PC-9 (cell line): ENCODE results near the gene NDUFAF4. TPM values are rescaled to one million over a fixed set of nuclear protein-coding genes. Genes with fewer than 3 reads are reported as not detected.

Source experiments
- BruUV-seq: library from RNA; stranded (reverse); fragments of 400-500 nt; replicated peaks from 2 replicates; lab custom pipeline; 2021; lab: Mats Ljungman, UMichigan
- CTCF ChIA-PET: fragments of 300-600 bp; sonication (Branson Sonifier 250); formaldehyde crosslinking; loops from one replicate; lab custom pipeline; 2022; ENCODE audit warnings: antibody characterized with exemption; lab: Charles Lee
- POLR2A ChIA-PET: fragments of 300-600 bp; sonication (Branson Sonifier 250); formaldehyde crosslinking; loops from one replicate; lab custom pipeline; 2022; ENCODE audit warnings: antibody characterized with exemption; ENCODE audit not compliant: unreplicated experiment; lab: Charles Lee
- DNase-seq, 2 experiments: peaks; one replicate each; pipeline versions ENCODE4 v3.0.0 to v3.0.0-alpha.2; 2015 to 2022; ENCODE audit warnings: mixed read lengths in 1 of 2
- H2AFZ ChIP-seq: fragments of 200-600 bp; sonication (generic); 2 replicates; pipeline ENCODE4 v1.8.1; 2017; ENCODE audit warnings: antibody characterized with exemption
- H3F3A ChIP-seq: fragments of 200-600 bp; sonication (generic); 2 replicates; pipeline ENCODE4 v1.8.1; 2017; ENCODE audit warnings: antibody characterized with exemption, mild to moderate bottlenecking, low read depth; ENCODE audit not compliant: insufficient read depth
- H3K27ac ChIP-seq: fragments of 200-600 bp; sonication (generic); 2 replicates; pipeline ENCODE4 v1.6.1; 2016; ENCODE audit warnings: mixed run types
- H3K27me3 ChIP-seq: fragments of 200-600 bp; sonication (generic); 2 replicates; pipeline ENCODE4 v1.6.1; 2016; ENCODE audit warnings: low read depth, mixed run types; ENCODE audit not compliant: insufficient read depth
- H3K36me3 ChIP-seq: fragments of 200-600 bp; sonication (generic); 2 replicates; pipeline ENCODE4 v1.6.1; 2016; ENCODE audit warnings: low read depth, mixed run types
- H3K4me1 ChIP-seq: fragments of 200-600 bp; sonication (generic); replicated peaks from 2 replicates; pipeline ENCODE4 v1.6.1; 2016; ENCODE audit warnings: mixed run types; ENCODE audit not compliant: insufficient read depth
- H3K4me2 ChIP-seq: fragments of 200-600 bp; sonication (generic); 2 replicates; pipeline ENCODE4 v1.6.1; 2017; ENCODE audit warnings: mixed run types
- H3K4me3 ChIP-seq: fragments of 200-600 bp; sonication (generic); 2 replicates; pipeline ENCODE4 v1.6.1; 2016; ENCODE audit warnings: mixed run types
- H3K79me2 ChIP-seq: fragments of 200-600 bp; sonication (generic); 2 replicates; pipeline ENCODE4 v1.6.1; 2017; ENCODE audit warnings: low read depth, mixed run types
- H3K9me2 ChIP-seq: fragments of 200-600 bp; sonication (generic); 2 replicates; pipeline ENCODE4 v1.8.1; 2017; ENCODE audit warnings: mild to moderate bottlenecking; ENCODE audit not compliant: insufficient read depth
- H3K9me3 ChIP-seq: fragments of 200-600 bp; sonication (generic); 2 replicates; pipeline ENCODE4 v1.8.1; 2016; ENCODE audit warnings: low read depth; ENCODE audit not compliant: insufficient read depth
- H4K20me1 ChIP-seq: fragments of 200-600 bp; sonication (generic); 2 replicates; pipeline ENCODE4 v1.8.1; 2017; ENCODE audit not compliant: insufficient read depth
- CTCF ChIP-seq: fragments of 200-600 bp; sonication (generic); conservative IDR thresholded peaks from 2 replicates; pipeline ENCODE4 v1.6.1; 2017; ENCODE audit warnings: mixed run types, antibody characterized with exemption, mild to moderate bottlenecking, moderate library complexity
- EZH2 ChIP-seq: fragments of 200-600 bp; sonication (generic); IDR thresholded peaks from 2 replicates; pipeline ENCODE4 v1.8.0; 2017; ENCODE audit warnings: antibody characterized with exemption, low read depth
- intact Hi-C: fragments of 100-400 bp; cut with micrococcal nuclease; formaldehyde crosslinking; loops from one replicate; pipeline ENCODE4 v1.10.0; 2022; ENCODE audit not compliant: unreplicated experiment
- total RNA-seq: library from RNA; stranded (reverse); gene quantifications from 2 replicates; pipeline ENCODE4 v1.2.3, GENCODE V29; 2021

NDUFAF4 gene
- total RNA-seq, 1 experiment from 2014 or later: 35.7 TPM

- no peak overlapping the region for H3K4me3 ChIP-seq
- no peaks in the 10 kb centered on the region for H3K4me1 ChIP-seq
- peaks cover 3% of the 10 kb centered on the region; the same call in 1 of the 2 replicates for H3K9me3 ChIP-seq
- ChIA-PET POLR2A (no interaction called here), CTCF (no interaction called here)
- no peak overlapping the region for H2AFZ ChIP-seq
- BruUV-seq: no TSS peak
- H3K36me3 ChIP-seq: no peaks in the 10 kb centered on the region
- no peak overlapping the region for H3K27ac ChIP-seq
- H3K79me2 ChIP-seq: no peaks in the 10 kb centered on the region
- no peaks in the 10 kb centered on the region for H4K20me1 ChIP-seq
- no peaks in the 10 kb centered on the region for H3K9me2 ChIP-seq
- intact Hi-C loops: no loop called here
- H3K27me3 ChIP-seq: no peaks in the 10 kb centered on the region
- no peaks in the 10 kb centered on the region for H3F3A ChIP-seq
- H3K4me2 ChIP-seq: no peak overlapping the region
- TF ChIP-seq CTCF: no peak
- TF ChIP-seq EZH2: no peak
- no peak for DNase-seq
These were observed 53.2 kb downstream of the NDUFAF4 start for GRCh38 chr6:96844530-96844929.

- DNase-seq: no peak
- Histone ChIP-seq H3K27me3 (no peaks in the 10 kb centered on the region; the same call in 1 of the 2 replicates), H3K79me2 (no peaks in the 10 kb centered on the region), H3K4me2 (no peak overlapping the region), H3K27ac (no peak overlapping the region), H3K4me3 (no peak overlapping the region), H4K20me1 (no peaks in the 10 kb centered on the region), H3F3A (peaks cover 6% of the 10 kb centered on the region; the same call in 1 of the 2 replicates), H3K4me1 (peaks cover 2% of the 10 kb centered on the region), H3K9me3 (peaks cover 3% of the 10 kb centered on the region; the same call in 1 of the 2 replicates), H2AFZ (no peak overlapping the region), H3K36me3 (no peaks in the 10 kb centered on the region), H3K9me2 (no peaks in the 10 kb centered on the region)
- ChIA-PET CTCF (interaction anchor here (0.6 kb wide), 1 partner anchor 1471 kb away, joined by 13 read pairs; no protein-coding TSS in a partner anchor), POLR2A (no interaction called here)
- intact Hi-C loops: no loop called here
- TF ChIP-seq EZH2 (no peak), CTCF (no peak)
- no TSS peak for BruUV-seq
These were observed 56.3 kb downstream of the NDUFAF4 start for GRCh38 chr6:96841345-96841744.

Other genes starting within 250 kb of the NDUFAF4 start
- 1.3 and 1.9 TPM in 2 replicates for gene GPR63, start 60.4 kb downstream of the NDUFAF4 start, total RNA-seq
- 0.44 and 0.83 TPM in 2 replicates for gene KLHL32, start 26.8 kb upstream of the NDUFAF4 start, total RNA-seq